Loucy (cell line): ENCODE data around the gene DROSHA.

Source experiments
- CTCF ChIP-seq: fragments of 200-600 bp; sonication (generic); conservative IDR thresholded peaks from 2 replicates; pipeline ENCODE4 v1.5.1; 2014; ENCODE audit warnings: mild to moderate bottlenecking, antibody characterized with exemption, low read length
- EZH2phosphoT487 ChIP-seq: fragments of 200-600 bp; IDR thresholded peaks from 2 replicates; pipeline ENCODE4 v1.6.1; 2018; ENCODE audit warnings: antibody characterized with exemption, mild to moderate bottlenecking, moderate library complexity, borderline replicate concordance

GRCh38 chr5:31523041-31523440, 8.9 kb downstream of the DROSHA start:
- no peak for TF ChIP-seq CTCF
- no peak for TF ChIP-seq EZH2phosphoT487
